Inferior parietal cortex (tissue), 1 donor: ENCODE results near the gene PLCB4.

Experiments
- DNase-seq: peaks from one replicate; pipeline ENCODE4 v3.0.0-alpha.2; 2016; ENCODE audit errors: extremely low spot score

PLCB4 gene

DNA sequence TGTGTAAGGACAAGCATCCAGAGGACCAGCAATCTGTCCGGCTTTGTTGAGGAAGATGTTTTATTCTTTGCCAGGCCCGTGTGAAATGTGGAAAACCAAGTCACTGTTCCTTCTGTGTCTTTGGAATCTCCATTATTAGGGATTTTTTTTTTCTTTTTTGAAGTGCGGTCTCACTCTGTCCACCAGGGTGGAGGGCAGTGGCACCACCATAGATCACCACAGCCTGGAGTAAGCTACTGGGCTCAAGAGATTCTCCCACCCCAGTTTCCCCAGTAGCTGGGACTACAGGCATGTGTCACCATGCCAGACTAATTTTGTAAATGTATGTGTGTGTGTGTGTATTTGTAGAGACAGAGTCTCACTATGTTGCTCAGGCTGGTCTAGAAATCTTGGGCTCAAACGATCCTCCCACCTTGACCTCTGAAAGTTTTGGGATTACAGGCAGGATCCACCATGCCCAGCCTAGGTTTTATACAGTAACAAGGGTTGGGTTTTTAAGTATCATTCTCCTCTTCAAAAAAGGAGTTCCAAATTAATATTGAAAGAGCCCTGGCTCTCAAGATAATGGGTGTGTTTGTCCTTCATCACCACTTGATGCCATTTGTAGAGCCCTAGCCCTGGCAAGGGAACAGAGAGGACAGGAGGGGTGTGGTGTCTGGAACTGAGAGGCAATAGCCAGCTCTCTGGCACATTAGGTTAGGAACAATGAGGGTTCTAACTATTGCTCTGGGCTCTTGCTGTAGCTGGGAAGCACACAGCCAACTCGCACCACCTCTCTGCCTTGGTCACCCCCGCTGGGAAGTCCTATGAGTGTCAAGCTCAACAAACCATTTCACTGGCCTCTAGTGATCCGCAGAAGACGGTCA, 448.6 kb downstream of the PLCB4 start:
- no peak for DNase-seq

DNA sequence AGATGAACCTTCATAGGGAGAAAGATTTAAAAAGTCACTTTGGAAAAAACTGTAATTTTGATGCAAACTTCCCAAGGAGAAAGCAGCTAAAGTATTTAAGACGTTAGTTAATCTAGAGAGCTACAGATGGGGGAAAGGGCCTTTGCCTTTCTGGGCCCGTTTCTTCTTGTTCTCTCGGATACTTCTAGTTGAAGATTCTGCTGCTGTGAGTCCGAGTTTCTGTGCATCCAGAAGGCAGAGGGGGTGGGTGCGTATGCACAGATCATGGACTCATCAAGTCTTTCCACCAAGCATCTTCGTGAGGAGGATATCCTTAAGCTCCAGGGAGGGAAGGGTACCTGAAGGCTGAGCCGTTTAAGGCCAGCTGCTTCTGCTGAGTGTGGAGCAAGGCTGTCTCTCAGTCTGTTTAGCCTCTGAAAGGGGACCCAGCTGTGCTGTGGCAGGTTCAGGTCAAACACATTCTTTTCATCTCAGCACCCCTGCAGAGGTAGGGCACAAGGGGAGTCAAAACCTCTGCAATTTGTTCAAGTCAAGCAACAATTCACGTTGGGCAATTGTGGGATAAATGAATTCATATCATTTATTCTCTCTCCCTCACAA, 449.8 kb downstream of the PLCB4 start:
- DNase-seq, result no peak

DNA sequence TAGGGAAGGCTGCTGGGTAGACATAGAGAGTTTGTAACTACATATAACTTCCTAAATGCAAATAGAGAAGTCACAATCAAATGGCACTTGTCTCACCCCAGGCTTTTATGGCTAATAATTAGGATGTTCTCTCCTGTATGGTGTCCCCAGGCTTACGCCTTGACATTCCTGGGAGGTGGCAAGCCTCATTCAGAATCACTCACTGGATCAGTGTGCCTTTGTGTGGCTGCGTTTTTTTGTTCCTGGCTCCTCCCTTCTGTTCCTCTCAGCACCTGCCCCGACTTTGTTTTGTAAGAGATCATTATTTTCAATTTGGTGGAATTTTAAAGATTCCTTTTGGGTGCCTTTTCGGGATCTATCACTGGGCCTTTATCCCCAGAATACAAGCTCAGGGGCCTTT, 451.2 kb downstream of the PLCB4 start:
- DNase-seq, result no peak

DNA sequence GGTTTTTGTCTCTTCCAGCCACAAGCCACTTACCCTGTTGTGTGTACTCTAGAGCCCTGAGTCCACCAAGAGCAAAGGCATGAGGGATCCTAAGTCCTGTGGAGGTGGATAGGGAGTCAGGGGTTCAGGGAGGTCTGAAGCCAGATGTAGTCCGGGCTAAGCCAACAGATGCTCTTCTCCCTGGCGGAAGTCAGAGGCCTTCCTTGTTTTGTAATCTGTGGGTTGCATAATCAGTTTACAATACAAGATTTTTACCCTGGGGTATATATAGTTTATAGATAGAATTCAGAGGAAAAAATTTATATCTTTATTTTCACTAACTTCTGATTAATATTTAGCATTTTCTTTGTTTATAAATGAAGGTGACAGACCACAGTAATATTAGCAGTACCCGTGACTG, 454.7 kb downstream of the PLCB4 start:
- DNase-seq, result no peak
